Panc1 (cell line): Measurements from ENCODE around the gene TRIM39. TPM values are rescaled to one million over a fixed set of nuclear protein-coding genes. Genes with fewer than 3 reads are reported as not detected.

Experiments
- ATAC-seq: fragments of 200-7000 bp; cut with Tn5 transposase; 2 replicates; pipeline ENCODE4 v1.9.1; 2020; ENCODE audit warnings: mild to moderate bottlenecking, moderate library complexity
- BruUV-seq: library from RNA; stranded (reverse); fragments of 400-500 nt; replicated peaks from 2 replicates; lab custom pipeline; 2021; lab: Mats Ljungman, UMichigan
- CTCF ChIA-PET: fragments of 300-600 bp; sonication (Branson Sonifier 250); formaldehyde crosslinking; loops from one replicate; lab custom pipeline; 2022; ENCODE audit warnings: antibody characterized with exemption; lab: Charles Lee
- POLR2A ChIA-PET: fragments of 300-600 bp; sonication (Branson Sonifier 250); formaldehyde crosslinking; loops from one replicate; lab custom pipeline; 2022; ENCODE audit warnings: antibody characterized with exemption; lab: Charles Lee
- DNase-seq: peaks from one replicate; pipeline ENCODE4 v3.0.0-alpha.2; 2010; ENCODE audit warnings: low read depth, low spot score
- H3K27ac ChIP-seq: 2 replicates; pipeline ENCODE4 v1.5.1; 2011; ENCODE audit warnings: mild to moderate bottlenecking, low read length, inconsistent platforms
- H3K27me3 ChIP-seq: fragments of 200-500 bp; sonication (Bioruptor generic); 2 replicates; pipeline ENCODE4 v1.6.0; 2014; ENCODE audit warnings: low read length, inconsistent platforms; ENCODE audit not compliant: control insufficient read depth, insufficient read depth
- H3K36me3 ChIP-seq: fragments of 200-500 bp; sonication (Bioruptor generic); 2 replicates; pipeline ENCODE4 v1.5.1; 2014; ENCODE audit warnings: inconsistent platforms, mild to moderate bottlenecking, low read length, moderate library complexity; ENCODE audit not compliant: control insufficient read depth, insufficient read depth
- H3K4me1 ChIP-seq: 2 replicates; pipeline ENCODE4 v1.5.1; 2011; ENCODE audit warnings: inconsistent platforms, mild to moderate bottlenecking, low read length, moderate library complexity; ENCODE audit not compliant: control insufficient read depth, insufficient read depth
- H3K4me3 ChIP-seq, 2 experiments: 2 replicates each; pipeline ENCODE4 v1.5.1; 2011 to 2012; ENCODE audit warnings: low read depth in 2 of 2, low read length in 2 of 2, mild to moderate bottlenecking in 2 of 2, inconsistent platforms in 1 of 2, moderate library complexity in 1 of 2
- H3K9me3 ChIP-seq: fragments of 200-500 bp; sonication (Bioruptor generic); 2 replicates; pipeline ENCODE4 v1.5.1; 2014; ENCODE audit warnings: low read depth, mild to moderate bottlenecking, inconsistent platforms, low read length, moderate library complexity; ENCODE audit not compliant: control insufficient read depth, insufficient read depth
- CTCF ChIP-seq: fragments of 450-650 bp; IDR thresholded peaks from 2 replicates; pipeline ENCODE4 v1.5.1; 2017; ENCODE audit warnings: mild to moderate bottlenecking
- POLR2AphosphoS5 ChIP-seq: IDR thresholded peaks from 2 replicates; pipeline ENCODE4 v1.6.1; 2012; ENCODE audit warnings: mild to moderate bottlenecking, low read depth, low read length, moderate library complexity
- SIN3A ChIP-seq: IDR thresholded peaks from 2 replicates; pipeline ENCODE4 v1.6.1; 2012; ENCODE audit warnings: low read depth, mild to moderate bottlenecking, low read length, moderate library complexity, borderline replicate concordance; ENCODE audit not compliant: insufficient read depth
- TCF7L2 ChIP-seq: IDR thresholded peaks from 2 replicates; pipeline ENCODE4 v1.6.1; 2011; ENCODE audit warnings: mild to moderate bottlenecking, low read depth, low read length, inconsistent platforms
- in situ Hi-C: cut with HindIII; loops from 2 replicates; pipeline ENCODE4 v1.10.0; 2016; ENCODE audit warnings: low sequenced_read_pairs, low pct_unique_long_range_greater_than_20kb
- intact Hi-C: fragments of 100-400 bp; cut with micrococcal nuclease; formaldehyde crosslinking; loops from one replicate; pipeline ENCODE4 v1.10.0; 2022; ENCODE audit not compliant: unreplicated experiment
- total RNA-seq: library from RNA; stranded (reverse); gene quantifications from one replicate; pipeline ENCODE4 v1.2.1, GENCODE V29; 2021; ENCODE audit not compliant: unreplicated experiment
- TF ChIP-seq, protein P1 (sequence below), 2 experiments: IDR thresholded peaks; 2 replicates each; pipeline ENCODE4 v1.6.1; 2011 to 2012; ENCODE audit warnings: low read depth in 2 of 2, control low read depth in 1 of 2, low read length in 1 of 2, mild to moderate bottlenecking in 1 of 2, moderate library complexity in 1 of 2; ENCODE audit not compliant: insufficient read depth in 1 of 2

TRIM39 gene
- total RNA-seq, 1 experiment from 2014 or later, result 13.4 TPM

DNA sequence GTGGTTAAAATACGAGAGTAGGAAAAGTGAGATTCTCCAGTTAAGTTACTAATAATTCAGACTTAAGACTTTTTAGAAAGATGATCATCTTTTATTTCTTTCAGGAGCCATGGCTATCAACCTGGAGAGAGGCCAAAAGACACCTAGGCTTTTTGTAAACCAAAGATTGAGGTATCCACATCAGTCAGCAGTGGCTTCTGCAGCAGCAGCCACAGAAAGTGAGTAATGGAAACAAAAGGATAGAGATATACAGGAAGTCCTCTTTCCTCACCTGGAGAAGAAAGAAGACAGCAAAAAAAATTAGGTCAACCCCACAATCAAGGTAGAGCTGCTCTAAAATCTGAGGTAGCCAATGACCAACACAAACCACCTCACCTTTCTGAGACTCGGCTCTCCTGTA, 22.7 kb upstream of the TRIM39 start:
- H3K4me1 ChIP-seq, result no peaks in the 10 kb centered on the region
- DNase-seq, result no peak
- ChIA-PET POLR2A (no interaction called here), CTCF (no interaction called here)
- H3K27me3 ChIP-seq, result no peaks in the 10 kb centered on the region
- no TSS peak for BruUV-seq
- H3K36me3 ChIP-seq, result no peaks in the 10 kb centered on the region
- no peak overlapping the region for H3K4me3 ChIP-seq
- H3K9me3 ChIP-seq, result no peaks in the 10 kb centered on the region
- no peak for TF ChIP-seq CTCF
- TF ChIP-seq, protein P1, sequence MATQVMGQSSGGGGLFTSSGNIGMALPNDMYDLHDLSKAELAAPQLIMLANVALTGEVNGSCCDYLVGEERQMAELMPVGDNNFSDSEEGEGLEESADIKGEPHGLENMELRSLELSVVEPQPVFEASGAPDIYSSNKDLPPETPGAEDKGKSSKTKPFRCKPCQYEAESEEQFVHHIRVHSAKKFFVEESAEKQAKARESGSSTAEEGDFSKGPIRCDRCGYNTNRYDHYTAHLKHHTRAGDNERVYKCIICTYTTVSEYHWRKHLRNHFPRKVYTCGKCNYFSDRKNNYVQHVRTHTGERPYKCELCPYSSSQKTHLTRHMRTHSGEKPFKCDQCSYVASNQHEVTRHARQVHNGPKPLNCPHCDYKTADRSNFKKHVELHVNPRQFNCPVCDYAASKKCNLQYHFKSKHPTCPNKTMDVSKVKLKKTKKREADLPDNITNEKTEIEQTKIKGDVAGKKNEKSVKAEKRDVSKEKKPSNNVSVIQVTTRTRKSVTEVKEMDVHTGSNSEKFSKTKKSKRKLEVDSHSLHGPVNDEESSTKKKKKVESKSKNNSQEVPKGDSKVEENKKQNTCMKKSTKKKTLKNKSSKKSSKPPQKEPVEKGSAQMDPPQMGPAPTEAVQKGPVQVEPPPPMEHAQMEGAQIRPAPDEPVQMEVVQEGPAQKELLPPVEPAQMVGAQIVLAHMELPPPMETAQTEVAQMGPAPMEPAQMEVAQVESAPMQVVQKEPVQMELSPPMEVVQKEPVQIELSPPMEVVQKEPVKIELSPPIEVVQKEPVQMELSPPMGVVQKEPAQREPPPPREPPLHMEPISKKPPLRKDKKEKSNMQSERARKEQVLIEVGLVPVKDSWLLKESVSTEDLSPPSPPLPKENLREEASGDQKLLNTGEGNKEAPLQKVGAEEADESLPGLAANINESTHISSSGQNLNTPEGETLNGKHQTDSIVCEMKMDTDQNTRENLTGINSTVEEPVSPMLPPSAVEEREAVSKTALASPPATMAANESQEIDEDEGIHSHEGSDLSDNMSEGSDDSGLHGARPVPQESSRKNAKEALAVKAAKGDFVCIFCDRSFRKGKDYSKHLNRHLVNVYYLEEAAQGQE (IDR thresholded peaks at IDR 0.05; ENCODE audit: insufficient read depth in 1 of 2, low read depth in 2 of 2, low read length in 1 of 2), result no peak
- no peak for TF ChIP-seq SIN3A
- TF ChIP-seq TCF7L2, result no peak
- TF ChIP-seq POLR2AphosphoS5, result no peak
- no peak overlapping the region for H3K27ac ChIP-seq
- in situ Hi-C loops, result no loop called here
- ATAC-seq, result no peak
- intact Hi-C loops, result no loop called here

GRCh38 chr6:30311101-30311500, 15.6 kb upstream of the TRIM39 start:
- CTCF ChIA-PET, result no interaction called here
- TF ChIP-seq CTCF (no peak), POLR2AphosphoS5 (no peak), SIN3A (no peak), TCF7L2 (no peak)
- TF ChIP-seq, protein P1 (IDR thresholded peaks at IDR 0.05; ENCODE audit: insufficient read depth in 1 of 2, low read depth in 2 of 2, low read length in 1 of 2), result peak; percentile 60 to 77; a peak in 3 of 4 replicates
- POLR2A ChIA-PET, result no interaction called here
- H3K36me3 ChIP-seq, result no peaks in the 10 kb centered on the region
- no peak overlapping the region for H3K4me3 ChIP-seq
- intact Hi-C loops, result no loop called here
- no peaks in the 10 kb centered on the region for H3K4me1 ChIP-seq
- H3K27me3 ChIP-seq, result no peaks in the 10 kb centered on the region
- no TSS peak for BruUV-seq
- no peaks in the 10 kb centered on the region for H3K9me3 ChIP-seq
- in situ Hi-C loops, result no loop called here
- ATAC-seq (no peak), DNase-seq (no peak)
- no peak overlapping the region for H3K27ac ChIP-seq
